ENCODE data around the gene HTR4. TPM values are rescaled to one million over a fixed set of nuclear protein-coding genes. Genes with fewer than 3 reads are reported as not detected.
"Not testable (repeated sequence)": the region's sequence is repeated elsewhere in the genome, so short reads cannot be mapped to it uniquely, and the experiment has no call there.

Gene HTR4
- total RNA-seq, 1 experiment from 2014 or later, result not detected

- no peak for DNase-seq (ENCODE audit: low read depth)
Measured at GRCh38 chr5:148540647-148541046, 113.7 kb downstream of the HTR4 start.

- no peak for DNase-seq (ENCODE audit: low read depth)
Measured at GRCh38 chr5:148539851-148540250, 114.5 kb downstream of the HTR4 start.

- DNase-seq (ENCODE audit: low read depth), result no peak
Measured at GRCh38 chr5:148535190-148535589, 119.1 kb downstream of the HTR4 start.

- no peak for DNase-seq (ENCODE audit: low read depth)
Measured at GRCh38 chr5:148532969-148533670, 121.2 kb downstream of the HTR4 start.

GRCh38 chr5:148529450-148529849 lies 124.9 kb downstream of the HTR4 start:
- not testable (repeated sequence) for DNase-seq (ENCODE audit: low read depth)

GRCh38 chr5:148524721-148525120 lies 129.6 kb downstream of the HTR4 start:
- DNase-seq (ENCODE audit: low read depth), result no peak

- no peak for DNase-seq (ENCODE audit: low read depth)
Measured at GRCh38 chr5:148523139-148523538, 131.2 kb downstream of the HTR4 start.

- DNase-seq (ENCODE audit: low read depth), result no peak
Measured at GRCh38 chr5:148515460-148515859, 138.9 kb downstream of the HTR4 start.

- no peak for DNase-seq (ENCODE audit: low read depth)
Measured at GRCh38 chr5:148514344-148514743, 140.0 kb downstream of the HTR4 start.

GRCh38 chr5:148512498-148512897 lies 141.8 kb downstream of the HTR4 start:
- no peak for DNase-seq (ENCODE audit: low read depth)

- no peak for DNase-seq (ENCODE audit: low read depth)
Measured at GRCh38 chr5:148511810-148512347, 142.4 kb downstream of the HTR4 start.

- no peak for DNase-seq (ENCODE audit: low read depth)
Measured at GRCh38 chr5:148509893-148510292, 144.4 kb downstream of the HTR4 start.

- DNase-seq (ENCODE audit: low read depth), result no peak
Measured at GRCh38 chr5:148507648-148508047, 146.7 kb downstream of the HTR4 start.

GRCh38 chr5:148499452-148499851 lies 154.9 kb downstream of the HTR4 start:
- peak; percentile 36 for DNase-seq (ENCODE audit: low read depth)

GRCh38 chr5:148497757-148498156 lies 156.6 kb downstream of the HTR4 start:
- no peak for DNase-seq (ENCODE audit: low read depth)

- DNase-seq (ENCODE audit: low read depth), result no peak
Measured at GRCh38 chr5:148492351-148492750, 162.0 kb downstream of the HTR4 start.

GRCh38 chr5:148491793-148492184 lies 162.5 kb downstream of the HTR4 start:
- no peak for DNase-seq (ENCODE audit: low read depth)

GRCh38 chr5:148491015-148491792 lies 163.1 kb downstream of the HTR4 start:
- DNase-seq (ENCODE audit: low read depth), result no peak

- DNase-seq (ENCODE audit: low read depth), result no peak
Measured at GRCh38 chr5:148488757-148489156, 165.6 kb downstream of the HTR4 start.

GRCh38 chr5:148486456-148486855 lies 167.9 kb downstream of the HTR4 start:
- no peak for DNase-seq (ENCODE audit: low read depth)

GRCh38 chr5:148484651-148485050 lies 169.7 kb downstream of the HTR4 start:
- no peak for DNase-seq (ENCODE audit: low read depth)

- no peak for DNase-seq (ENCODE audit: low read depth)
Measured at GRCh38 chr5:148483750-148484149, 170.6 kb downstream of the HTR4 start.
